HG03135 (cell line): Measurements from ENCODE around the gene APOL5.
"Not testable (repeated sequence)": the region's sequence is repeated elsewhere in the genome, so short reads cannot be mapped to it uniquely, and the experiment has no call there.

Experiments used
- ATAC-seq: cut with Tn5 transposase; IDR thresholded peaks from one replicate; pipeline ENCODE4 v1.9.1; 2021; ENCODE audit warnings: mild to moderate bottlenecking, moderate library complexity; ENCODE audit not compliant: unreplicated experiment

Gene APOL5, protein sequence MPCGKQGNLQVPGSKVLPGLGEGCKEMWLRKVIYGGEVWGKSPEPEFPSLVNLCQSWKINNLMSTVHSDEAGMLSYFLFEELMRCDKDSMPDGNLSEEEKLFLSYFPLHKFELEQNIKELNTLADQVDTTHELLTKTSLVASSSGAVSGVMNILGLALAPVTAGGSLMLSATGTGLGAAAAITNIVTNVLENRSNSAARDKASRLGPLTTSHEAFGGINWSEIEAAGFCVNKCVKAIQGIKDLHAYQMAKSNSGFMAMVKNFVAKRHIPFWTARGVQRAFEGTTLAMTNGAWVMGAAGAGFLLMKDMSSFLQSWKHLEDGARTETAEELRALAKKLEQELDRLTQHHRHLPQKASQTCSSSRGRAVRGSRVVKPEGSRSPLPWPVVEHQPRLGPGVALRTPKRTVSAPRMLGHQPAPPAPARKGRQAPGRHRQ

DNA sequence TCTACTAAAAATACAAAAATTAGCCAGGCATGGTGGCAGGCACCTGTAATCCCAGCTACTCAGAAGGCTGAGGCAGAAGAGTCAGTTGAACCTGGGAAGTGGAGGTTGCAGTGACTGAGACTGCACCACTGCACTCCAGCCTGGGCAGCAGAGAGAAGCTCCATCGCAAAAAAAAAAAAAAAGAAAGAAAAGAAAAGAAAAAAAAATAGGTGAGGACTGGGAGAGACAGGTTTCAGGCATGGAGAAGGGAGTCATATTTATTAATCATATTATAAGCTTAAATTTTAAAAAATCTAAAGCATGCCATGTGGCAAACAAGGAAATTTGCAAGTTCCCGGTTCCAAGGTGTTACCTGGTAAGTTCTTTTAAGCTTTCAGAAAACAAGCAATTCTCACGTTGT lies at the start of gene APOL5:
TSS of gene APOL5 (plus strand) at position 301 of the 400 bp plus-strand sequence. CDS start at position 301, 0 bp downstream.
- ATAC-seq, result no peak

DNA sequence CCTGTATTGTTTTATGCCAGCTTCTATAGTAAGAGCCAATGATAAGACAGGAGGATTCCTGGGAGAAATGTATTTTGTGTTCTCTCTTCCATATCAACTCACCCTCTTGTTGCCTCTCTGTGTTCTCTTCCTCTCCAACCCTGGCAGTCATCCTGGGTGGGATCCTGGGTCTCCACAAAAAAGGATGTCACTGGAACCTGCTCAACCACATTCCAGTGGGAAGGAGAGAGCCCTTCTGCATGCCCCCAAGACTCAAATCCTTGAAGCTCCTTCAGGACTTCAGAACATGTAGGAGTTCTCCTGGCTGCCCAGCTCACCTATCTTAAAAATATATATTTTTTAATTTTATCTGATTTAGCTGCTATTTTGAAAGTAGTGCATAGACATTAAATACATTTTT lies 43.3 kb upstream of the APOL5 start:
- ATAC-seq, result no peak

GRCh38 chr22:35676065-35676464 lies 41.6 kb upstream of the APOL5 start:
- not testable (repeated sequence) for ATAC-seq

DNA sequence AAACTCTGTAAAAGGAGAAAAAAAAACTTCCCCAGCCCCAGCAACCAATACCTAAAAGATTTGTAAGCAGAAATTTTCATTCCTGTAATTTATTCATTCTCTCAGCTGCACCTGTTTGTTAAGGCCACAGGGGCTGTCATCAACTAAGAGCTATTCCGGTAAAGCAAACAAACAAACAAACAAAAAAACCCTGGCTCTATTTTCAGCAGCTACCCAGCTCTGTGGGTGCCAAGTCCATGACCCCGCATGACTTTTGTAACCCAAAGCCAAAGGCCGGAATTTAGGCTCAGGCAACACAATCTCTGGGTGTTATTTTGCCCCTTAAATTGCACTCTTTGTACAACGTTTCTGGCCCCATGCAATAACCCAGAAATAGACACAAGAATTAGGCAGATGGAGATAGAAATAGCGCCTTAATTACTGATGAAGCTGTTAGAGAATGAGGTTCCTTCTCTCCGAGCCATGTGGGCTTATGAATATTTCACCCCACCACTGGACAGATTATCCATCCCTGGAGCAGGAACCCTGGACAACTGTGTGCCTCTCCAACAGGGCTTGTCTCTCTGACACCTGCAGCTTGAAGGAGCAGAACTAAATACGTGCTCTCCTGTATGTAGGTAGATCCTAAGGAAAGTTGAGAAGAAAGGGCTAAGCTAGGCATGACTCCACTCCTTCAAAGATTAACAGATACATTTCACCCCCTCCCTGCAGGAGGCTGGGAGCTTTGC lies 40.0 kb upstream of the APOL5 start:
- ATAC-seq, result no peak

DNA sequence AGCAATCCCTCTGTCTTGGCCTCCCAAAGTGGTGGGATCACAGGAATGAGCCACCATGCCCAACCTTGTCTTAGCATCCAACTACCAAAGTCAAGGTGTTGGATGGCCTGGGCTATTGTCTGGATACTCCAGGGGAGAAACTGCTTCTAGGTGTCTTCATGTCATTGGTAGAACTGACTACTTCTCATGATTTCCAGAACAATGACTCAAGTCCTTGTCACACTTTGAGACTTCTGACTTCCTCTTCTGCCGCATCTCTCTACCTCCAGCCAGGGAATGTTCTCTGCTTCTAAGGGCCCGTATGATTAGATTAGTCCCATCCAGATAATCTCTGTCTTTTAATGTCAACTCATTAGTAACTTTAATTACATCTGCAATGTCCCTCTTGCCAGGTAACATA lies 38.8 kb upstream of the APOL5 start:
- ATAC-seq, result no peak

GRCh38 chr22:35679492-35679891 lies 38.2 kb upstream of the APOL5 start:
- ATAC-seq, result not testable (repeated sequence)

- ATAC-seq, result no peak
These were observed 36.1 kb upstream of the APOL5 start for GRCh38 chr22:35681454-35682052.

DNA sequence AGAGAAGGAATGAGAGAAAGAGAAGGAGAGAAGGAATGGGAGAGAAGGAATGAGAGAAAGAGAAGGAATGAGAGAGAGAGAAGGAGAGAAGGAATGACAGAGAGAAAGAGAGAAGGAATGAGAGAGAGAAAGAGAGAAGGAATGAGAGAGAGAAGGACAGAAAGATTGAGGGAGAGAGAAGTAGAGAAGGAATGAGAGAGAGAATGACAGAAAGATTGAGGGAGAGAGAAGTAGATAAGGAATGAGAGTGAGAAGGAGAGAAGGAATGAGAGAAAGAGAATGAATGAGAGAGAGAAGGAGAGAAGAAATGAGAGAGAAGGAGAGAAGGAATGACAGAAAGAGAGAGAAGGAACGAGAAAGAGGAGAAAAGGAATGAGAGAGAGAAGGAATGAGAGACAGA lies 34.1 kb upstream of the APOL5 start:
- ATAC-seq, result no peak

- ATAC-seq, result no peak
These were observed 33.4 kb upstream of the APOL5 start for GRCh38 chr22:35684270-35684700.

- no peak for ATAC-seq
These were observed 32.9 kb upstream of the APOL5 start for GRCh38 chr22:35684732-35685131.

GRCh38 chr22:35685731-35686130 lies 31.9 kb upstream of the APOL5 start:
- ATAC-seq, result no peak

- ATAC-seq, result no peak
These were observed 31.4 kb upstream of the APOL5 start for GRCh38 chr22:35686298-35686697.

- ATAC-seq, result no peak
These were observed 30.2 kb upstream of the APOL5 start for GRCh38 chr22:35687461-35687860.

DNA sequence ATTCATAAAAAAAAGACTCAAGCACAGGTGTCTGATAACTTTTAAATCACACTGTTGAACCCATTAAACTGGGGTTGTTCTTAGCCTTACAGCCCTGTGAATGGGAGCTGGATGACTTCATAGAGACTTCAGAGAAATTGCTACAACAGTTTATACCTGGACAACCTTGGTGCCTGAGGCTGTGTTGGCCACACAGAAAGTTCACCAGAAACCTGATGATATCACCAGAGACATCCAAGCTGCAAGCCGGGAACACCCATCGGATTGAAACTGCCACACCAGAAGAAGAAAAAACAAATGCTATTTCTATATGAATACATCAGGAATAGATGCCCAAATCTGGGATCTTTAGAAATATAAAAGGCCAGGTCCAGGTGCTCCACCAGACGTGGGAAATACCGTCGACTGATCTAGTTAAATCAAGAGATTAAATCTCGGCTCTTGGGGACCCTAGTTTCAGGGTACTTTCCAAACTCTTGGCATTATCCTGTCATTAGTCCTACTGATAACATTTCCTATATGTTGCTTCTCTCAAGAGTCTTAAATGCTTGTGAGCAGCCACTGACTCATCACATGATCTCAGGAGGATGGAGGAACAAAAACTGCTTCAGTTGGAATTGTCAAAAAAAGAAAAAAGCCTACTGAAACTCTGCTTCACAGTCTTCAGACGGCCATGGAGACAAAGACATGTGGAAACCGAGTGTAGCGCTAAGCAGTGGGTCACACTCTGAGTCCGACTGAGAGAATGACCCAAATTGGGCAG lies 28.6 kb upstream of the APOL5 start:
- ATAC-seq, result no peak

GRCh38 chr22:35690001-35690400 lies 27.7 kb upstream of the APOL5 start:
- no peak for ATAC-seq

DNA sequence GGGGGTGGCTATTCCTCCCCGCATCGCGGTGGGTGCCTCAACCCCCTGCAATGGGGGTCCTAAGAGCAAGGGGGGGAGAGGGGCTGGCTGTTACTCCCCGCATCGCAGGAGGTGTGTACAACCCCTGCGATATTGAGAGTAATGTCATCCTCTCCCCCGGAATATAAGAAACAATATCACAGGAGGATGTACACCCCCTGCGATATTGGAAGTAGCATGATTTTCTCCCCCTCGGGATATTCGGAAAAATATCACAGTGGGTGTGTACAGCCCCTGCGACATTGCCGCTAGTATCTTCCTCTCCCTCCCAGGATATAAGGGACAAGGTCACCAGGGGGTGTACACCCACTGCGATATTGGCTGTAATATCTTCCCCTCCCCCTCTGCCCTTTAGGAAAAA lies 22.5 kb upstream of the APOL5 start:
- no peak for ATAC-seq

GRCh38 chr22:35697142-35697541 lies 20.5 kb upstream of the APOL5 start:
- ATAC-seq, result no peak

DNA sequence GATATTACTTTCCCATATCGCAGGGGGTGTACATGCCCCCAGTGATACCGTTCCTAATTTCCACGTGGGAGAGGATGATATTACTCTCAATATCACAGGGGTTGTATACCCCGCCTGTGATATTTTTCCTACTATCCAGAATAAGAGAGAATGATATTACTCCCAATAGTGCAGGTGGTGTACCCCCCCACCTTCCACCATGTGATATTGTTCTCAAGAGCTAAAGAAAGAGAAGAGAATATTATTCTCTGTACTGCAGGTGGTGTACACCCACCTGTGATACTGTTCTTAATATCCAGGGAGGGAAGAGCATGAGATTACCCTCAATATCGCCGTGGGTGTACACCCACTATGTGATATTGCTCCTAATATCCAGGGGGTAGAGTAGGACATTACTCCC lies 17.8 kb upstream of the APOL5 start:
- ATAC-seq, result not testable (repeated sequence)

DNA sequence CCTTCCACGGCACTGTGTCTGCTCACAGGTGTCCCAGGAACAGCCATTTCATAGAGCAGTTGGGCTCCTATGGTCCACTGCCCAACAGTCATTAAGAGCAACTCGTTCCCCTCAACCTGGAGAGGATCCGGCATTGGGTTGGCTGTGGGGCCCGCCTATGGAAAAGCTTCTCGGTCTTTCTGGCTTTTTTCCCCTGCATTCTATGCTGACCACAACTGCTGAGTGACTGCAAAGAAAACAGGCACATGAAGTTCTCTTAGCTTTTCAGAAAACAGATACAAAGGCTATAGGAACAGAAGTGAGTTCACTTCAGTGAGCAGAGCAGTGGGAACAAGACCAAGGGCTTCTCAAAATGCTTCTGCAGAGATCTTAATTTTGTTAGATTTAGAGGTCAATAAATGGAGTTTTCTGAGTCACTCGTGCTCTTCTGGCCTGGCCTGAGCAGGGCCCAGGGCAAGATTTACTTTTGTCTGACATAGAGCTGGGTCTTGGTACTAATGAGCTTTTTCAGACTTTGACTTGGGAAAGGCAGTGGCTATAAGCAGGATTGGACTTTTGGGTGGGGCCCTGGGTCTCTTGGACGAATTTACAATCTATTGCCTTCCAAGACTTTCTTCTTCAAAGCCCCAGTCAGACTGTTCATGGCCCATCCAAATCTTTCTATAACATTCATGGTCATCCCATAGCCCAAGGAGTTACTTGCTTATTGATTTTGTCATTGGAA lies 13.6 kb upstream of the APOL5 start:
- ATAC-seq, result no peak

DNA sequence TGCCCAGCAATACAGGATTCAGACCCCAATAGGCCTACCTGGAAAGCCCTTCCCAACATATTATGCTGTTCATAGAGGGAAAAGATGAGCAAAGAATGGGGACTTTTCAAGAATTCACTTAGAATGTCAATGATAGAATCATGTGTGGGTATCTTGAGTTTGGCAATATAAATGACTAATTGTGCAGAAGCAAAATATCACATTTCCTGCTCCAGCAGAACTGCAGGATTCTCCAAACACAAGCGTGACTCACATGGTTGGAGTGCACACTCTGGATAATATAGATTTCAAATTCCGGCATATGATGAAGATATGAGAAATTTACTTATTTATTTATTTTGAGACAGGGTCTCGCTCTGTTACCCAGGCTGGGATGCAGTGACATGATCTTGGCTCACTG lies 12.5 kb upstream of the APOL5 start:
- ATAC-seq, result no peak
